Loucy (cell line): ENCODE results near the gene SMS.

ENCODE experiments used
- H2AFZ ChIP-seq: fragments of 200-600 bp; sonication (generic); 2 replicates; pipeline ENCODE4 v1.6.0; 2016; ENCODE audit warnings: antibody characterized with exemption, mild to moderate bottlenecking, low read length, moderate library complexity
- H3F3A ChIP-seq: fragments of 200-600 bp; 2 replicates; pipeline ENCODE4 v1.6.0; 2016; ENCODE audit warnings: antibody characterized with exemption, low read depth, mild to moderate bottlenecking
- H3K27me3 ChIP-seq: fragments of 200-600 bp; sonication (generic); 2 replicates; pipeline ENCODE4 v1.6.1; 2014; ENCODE audit warnings: low read length, mild to moderate bottlenecking; ENCODE audit not compliant: insufficient read depth, poor library complexity, severe bottlenecking
- H3K36me3 ChIP-seq: fragments of 200-600 bp; sonication (generic); 2 replicates; pipeline ENCODE4 v1.6.1; 2016; ENCODE audit warnings: low read length; ENCODE audit not compliant: insufficient read depth
- H3K4me1 ChIP-seq: fragments of 200-600 bp; sonication (generic); 2 replicates; pipeline ENCODE4 v1.5.1; 2014; ENCODE audit warnings: low read length, mild to moderate bottlenecking; ENCODE audit not compliant: insufficient read depth, poor library complexity, severe bottlenecking
- H3K4me2 ChIP-seq: fragments of 200-600 bp; sonication (generic); 2 replicates; pipeline ENCODE4 v1.6.0; 2014; ENCODE audit warnings: antibody characterized with exemption, low read length, low read depth, mild to moderate bottlenecking; ENCODE audit not compliant: poor library complexity, severe bottlenecking
- H3K4me3 ChIP-seq: fragments of 200-600 bp; sonication (generic); 2 replicates; pipeline ENCODE4 v1.5.1; 2014; ENCODE audit warnings: low read length, mild to moderate bottlenecking, mixed read lengths; ENCODE audit not compliant: poor library complexity, severe bottlenecking
- H3K79me2 ChIP-seq: fragments of 200-600 bp; sonication (generic); 2 replicates; pipeline ENCODE4 v1.6.1; 2014; ENCODE audit warnings: low read length; ENCODE audit not compliant: insufficient read depth
- H3K9ac ChIP-seq: fragments of 200-600 bp; sonication (generic); 2 replicates; pipeline ENCODE4 v1.6.0; 2014; ENCODE audit warnings: mild to moderate bottlenecking, low read depth, low read length, moderate library complexity; ENCODE audit not compliant: poor library complexity, severe bottlenecking
- H3K9me2 ChIP-seq: fragments of 200-600 bp; sonication (generic); replicated peaks from 2 replicates; pipeline ENCODE4 v1.6.1; 2016; ENCODE audit warnings: low read depth, low read length, mixed read lengths
- H3K9me3 ChIP-seq: fragments of 200-600 bp; sonication (generic); 2 replicates; pipeline ENCODE4 v1.6.1; 2014; ENCODE audit warnings: mild to moderate bottlenecking, antibody characterized with exemption, low read length, low read depth; ENCODE audit not compliant: insufficient read depth
- H4K20me1 ChIP-seq: fragments of 200-600 bp; sonication (generic); 2 replicates; pipeline ENCODE4 v1.6.0; 2014; ENCODE audit warnings: antibody characterized with exemption, low read length, mild to moderate bottlenecking; ENCODE audit not compliant: insufficient read depth, poor library complexity, severe bottlenecking
- EZH2phosphoT487 ChIP-seq: fragments of 200-600 bp; IDR thresholded peaks from 2 replicates; pipeline ENCODE4 v1.6.1; 2018; ENCODE audit warnings: antibody characterized with exemption, mild to moderate bottlenecking, moderate library complexity, borderline replicate concordance
- TF ChIP-seq, protein P1 (sequence below): fragments of 200-600 bp; sonication (generic); conservative IDR thresholded peaks from 2 replicates; pipeline ENCODE4 v1.5.1; 2014; ENCODE audit warnings: mild to moderate bottlenecking, antibody characterized with exemption, low read length

Gene SMS

DNA sequence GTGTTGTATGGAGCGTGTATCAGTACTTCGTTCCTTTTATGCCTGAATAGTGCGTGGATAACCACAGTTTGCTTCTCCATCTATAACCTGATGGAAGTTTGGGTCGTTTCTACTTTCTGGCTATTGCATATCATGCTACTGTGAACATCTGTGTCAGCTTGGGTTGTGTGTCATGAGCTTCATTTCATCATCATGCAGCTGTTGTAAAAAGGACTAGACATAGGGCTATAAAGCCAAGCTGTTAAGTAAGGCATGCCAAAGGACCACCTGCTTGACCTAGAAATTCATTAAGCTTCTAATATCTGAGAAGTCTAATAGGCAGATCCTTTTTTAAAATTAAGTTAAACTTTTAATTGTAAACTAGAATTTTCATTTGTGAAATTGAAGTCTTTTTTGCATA lies 18.4 kb downstream of the SMS start:
- Histone ChIP-seq H3K4me2 (no peak overlapping the region), H3K9ac (no peak overlapping the region), H3K4me1 (no peaks in the 10 kb centered on the region), H3K4me3 (no peak overlapping the region), H3F3A (no peaks in the 10 kb centered on the region), H3K36me3 (no peaks in the 10 kb centered on the region), H2AFZ (no peak overlapping the region), H3K9me3 (no peaks in the 10 kb centered on the region), H3K9me2 (no peaks in the 10 kb centered on the region), H3K27me3 (no peaks in the 10 kb centered on the region), H4K20me1 (peaks cover 8% of the 10 kb centered on the region), H3K79me2 (peaks cover 93% of the 10 kb centered on the region)
- TF ChIP-seq, protein P1, sequence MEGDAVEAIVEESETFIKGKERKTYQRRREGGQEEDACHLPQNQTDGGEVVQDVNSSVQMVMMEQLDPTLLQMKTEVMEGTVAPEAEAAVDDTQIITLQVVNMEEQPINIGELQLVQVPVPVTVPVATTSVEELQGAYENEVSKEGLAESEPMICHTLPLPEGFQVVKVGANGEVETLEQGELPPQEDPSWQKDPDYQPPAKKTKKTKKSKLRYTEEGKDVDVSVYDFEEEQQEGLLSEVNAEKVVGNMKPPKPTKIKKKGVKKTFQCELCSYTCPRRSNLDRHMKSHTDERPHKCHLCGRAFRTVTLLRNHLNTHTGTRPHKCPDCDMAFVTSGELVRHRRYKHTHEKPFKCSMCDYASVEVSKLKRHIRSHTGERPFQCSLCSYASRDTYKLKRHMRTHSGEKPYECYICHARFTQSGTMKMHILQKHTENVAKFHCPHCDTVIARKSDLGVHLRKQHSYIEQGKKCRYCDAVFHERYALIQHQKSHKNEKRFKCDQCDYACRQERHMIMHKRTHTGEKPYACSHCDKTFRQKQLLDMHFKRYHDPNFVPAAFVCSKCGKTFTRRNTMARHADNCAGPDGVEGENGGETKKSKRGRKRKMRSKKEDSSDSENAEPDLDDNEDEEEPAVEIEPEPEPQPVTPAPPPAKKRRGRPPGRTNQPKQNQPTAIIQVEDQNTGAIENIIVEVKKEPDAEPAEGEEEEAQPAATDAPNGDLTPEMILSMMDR: no peak
- no peak for TF ChIP-seq EZH2phosphoT487

DNA sequence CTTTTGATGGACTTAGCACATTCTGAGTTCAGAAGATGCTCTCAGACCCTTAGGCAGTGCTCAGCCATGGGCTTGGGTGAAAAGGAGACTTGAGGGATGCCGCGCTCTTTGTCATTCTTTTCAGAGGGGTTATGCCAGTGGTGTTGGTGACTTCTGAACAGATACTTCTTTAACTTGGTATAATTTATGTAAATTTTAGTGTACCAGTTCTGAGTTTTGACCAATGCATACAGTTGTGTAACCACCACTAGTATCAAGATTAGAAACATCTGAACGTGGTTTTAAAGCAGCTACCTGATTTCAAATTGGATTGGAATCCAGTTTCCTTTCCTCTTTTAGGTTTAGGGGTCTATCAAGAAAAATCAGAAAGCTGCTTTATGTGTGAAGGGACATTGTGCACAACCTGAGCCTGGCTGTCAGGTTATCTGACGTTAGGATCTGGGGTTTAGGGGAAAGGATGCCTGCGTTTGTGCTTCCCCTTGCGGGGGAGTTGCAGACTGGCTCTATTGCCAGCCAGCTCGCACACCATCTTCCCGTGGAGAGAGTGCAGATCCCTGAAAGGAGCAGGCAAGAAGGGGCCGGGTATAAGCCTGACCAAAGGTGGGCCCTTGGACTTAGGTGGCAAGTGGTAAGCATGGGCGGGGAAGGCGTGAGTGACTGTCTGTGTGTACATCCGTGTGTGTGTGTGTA lies 19.0 kb downstream of the SMS start:
- H3K9me3 ChIP-seq: no peaks in the 10 kb centered on the region
- H3K4me3 ChIP-seq: no peak overlapping the region
- TF ChIP-seq EZH2phosphoT487: no peak
- TF ChIP-seq, protein P1: no peak
- no peaks in the 10 kb centered on the region for H3K36me3 ChIP-seq
- no peaks in the 10 kb centered on the region for H3K9me2 ChIP-seq
- no peaks in the 10 kb centered on the region for H3F3A ChIP-seq
- no peaks in the 10 kb centered on the region for H3K4me1 ChIP-seq
- no peak overlapping the region for H2AFZ ChIP-seq
- peaks cover 8% of the 10 kb centered on the region for H4K20me1 ChIP-seq
- H3K9ac ChIP-seq: no peak overlapping the region
- peaks cover 93% of the 10 kb centered on the region for H3K79me2 ChIP-seq
- H3K4me2 ChIP-seq: no peak overlapping the region
- H3K27me3 ChIP-seq: no peaks in the 10 kb centered on the region

- H3K9me2 ChIP-seq: no peaks in the 10 kb centered on the region
- no peaks in the 10 kb centered on the region for H3F3A ChIP-seq
- H3K4me3 ChIP-seq: no peak overlapping the region
- no peak overlapping the region for H2AFZ ChIP-seq
- H3K27me3 ChIP-seq: no peaks in the 10 kb centered on the region
- H3K36me3 ChIP-seq: no peaks in the 10 kb centered on the region
- peaks cover 87% of the 10 kb centered on the region for H3K79me2 ChIP-seq
- H4K20me1 ChIP-seq: peaks cover 8% of the 10 kb centered on the region
- no peak overlapping the region for H3K4me2 ChIP-seq
- no peaks in the 10 kb centered on the region for H3K9me3 ChIP-seq
- H3K4me1 ChIP-seq: no peaks in the 10 kb centered on the region
- TF ChIP-seq, protein P1: no peak
- no peak for TF ChIP-seq EZH2phosphoT487
- no peak overlapping the region for H3K9ac ChIP-seq
Measured at GRCh38 chrX:21960569-21961541, 20.3 kb downstream of the SMS start.
